ENCODE measurements around the gene SMTNL1.
"Not testable (repeated sequence)": the region's sequence is repeated elsewhere in the genome, so short reads cannot be mapped to it uniquely, and the experiment has no call there.

Gene SMTNL1

GRCh38 chr11:57521116-57521515, 16.3 kb upstream of the SMTNL1 start:
- no peak for TF ChIP-seq CTCF (conservative IDR thresholded peaks at IDR 0.05)
- H3K27ac ChIP-seq, result no peak overlapping the region

GRCh38 chr11:57523419-57523818, 14.0 kb upstream of the SMTNL1 start:
- no peak overlapping the region for H3K27ac ChIP-seq
- TF ChIP-seq CTCF (conservative IDR thresholded peaks at IDR 0.05), result no peak

- TF ChIP-seq CTCF (conservative IDR thresholded peaks at IDR 0.05), result peak; percentile 97
- H3K27ac ChIP-seq, result no peak overlapping the region
These were observed 10.3 kb upstream of the SMTNL1 start for GRCh38 chr11:57527056-57527631.

- no peak overlapping the region for H3K27ac ChIP-seq
- TF ChIP-seq CTCF (conservative IDR thresholded peaks at IDR 0.05), result no peak
These were observed 8.4 kb upstream of the SMTNL1 start for GRCh38 chr11:57529012-57529411.

- H3K27ac ChIP-seq, result peak overlapping the region; percentile 78
- TF ChIP-seq CTCF (conservative IDR thresholded peaks at IDR 0.05), result no peak
These were observed 7.2 kb upstream of the SMTNL1 start for GRCh38 chr11:57530215-57530595.

GRCh38 chr11:57530596-57531507, 6.5 kb upstream of the SMTNL1 start, which contains the start of gene TIMM10:
TSS of gene TIMM10 (minus strand) at chr11:57530754. CDS start at chr11:57530189, 565 bp downstream.
- peak within 1 kb of the TSS; percentile 78 for H3K27ac ChIP-seq
- no peak; the same call in 1 of the 2 replicates for TF ChIP-seq CTCF (conservative IDR thresholded peaks at IDR 0.05)

- H3K27ac ChIP-seq, result not testable (repeated sequence)
These were observed 2.9 kb upstream of the SMTNL1 start for GRCh38 chr11:57534449-57534848.

GRCh38 chr11:57539342-57539741, 1.9 kb downstream of the SMTNL1 start:
- H3K27ac ChIP-seq, result no peak overlapping the region
- TF ChIP-seq CTCF (conservative IDR thresholded peaks at IDR 0.05), result no peak

All from VCaP (cell line).